HEK293 (cell line): ENCODE results near the gene PGM1.
A peak's percentile ranks its signal among the peaks of the same experiment; 100 is the strongest.

Source experiments
- CTCF ChIA-PET: fragments of 350-600 bp; formaldehyde crosslinking; extraction: SDS; loops from one replicate; lab custom pipeline; 2021; ENCODE audit warnings: antibody characterized with exemption; lab: Yijun Ruan, JAX
- POLR2A ChIA-PET: fragments of 300-600 bp; formaldehyde crosslinking; extraction: SDS; loops from one replicate; lab custom pipeline; 2020; ENCODE audit warnings: antibody characterized with exemption, inconsistent platforms; lab: Yijun Ruan, JAX
- H3K27ac ChIP-seq: fragments of 200-500 bp; sonication (Bioruptor generic); 2 replicates; pipeline ENCODE4 v1.5.1; 2014; ENCODE audit warnings: low read depth, low read length, control low read depth, inconsistent platforms; ENCODE audit errors: extremely low read depth
- H3K36me3 ChIP-seq, 2 experiments: fragments of 200-500 bp in 1 of 2; sonication (Bioruptor generic) in 1 of 2; 1 replicate in 1 of 2; 2 replicates in 1 of 2; pipeline ENCODE4 v1.5.1; 2014 to 2017; ENCODE audit warnings: inconsistent platforms in 2 of 2, low read length in 2 of 2; ENCODE audit not compliant: control insufficient read depth in 2 of 2, insufficient read depth in 1 of 2
- H3K4me1 ChIP-seq: fragments of 200-500 bp; sonication (Bioruptor generic); 2 replicates; pipeline ENCODE4 v1.5.1; 2014; ENCODE audit warnings: mild to moderate bottlenecking, low read length, inconsistent platforms; ENCODE audit not compliant: control insufficient read depth, insufficient read depth
- H3K4me3 ChIP-seq: 2 replicates; pipeline ENCODE4 v1.5.1; 2011; ENCODE audit warnings: low read depth, mild to moderate bottlenecking, control low read depth, low read length, moderate library complexity
- H3K9me3 ChIP-seq: fragments of 200-500 bp; sonication (Bioruptor generic); 2 replicates; pipeline ENCODE4 v1.5.1; 2014; ENCODE audit warnings: low read depth, low read length, inconsistent platforms; ENCODE audit not compliant: control insufficient read depth, insufficient read depth
- BCL11A ChIP-seq: fragments of 450-650 bp; formaldehyde crosslinking; IDR thresholded peaks from 2 replicates; pipeline ENCODE4 v1.5.1; 2016; ENCODE audit warnings: low read depth, missing biosample characterization, missing genetic modification characterization
- GLI4 ChIP-seq: fragments of 450-650 bp; formaldehyde crosslinking; IDR thresholded peaks from 2 replicates; pipeline ENCODE4 v1.5.1; 2016; ENCODE audit warnings: missing biosample characterization, missing genetic modification characterization
- HOXD13 ChIP-seq: sonication (generic); formaldehyde crosslinking; IDR thresholded peaks from 2 replicates; pipeline ENCODE4 v1.8.0; 2022; ENCODE audit warnings: missing genetic modification reagents, borderline replicate concordance
- KLF7 ChIP-seq: fragments of 450-650 bp; formaldehyde crosslinking; IDR thresholded peaks from 2 replicates; pipeline ENCODE4 v1.5.1; 2016; ENCODE audit warnings: missing biosample characterization, missing genetic modification characterization, borderline replicate concordance
- KLF8 ChIP-seq: fragments of 450-650 bp; formaldehyde crosslinking; IDR thresholded peaks from 2 replicates; pipeline ENCODE4 v1.5.1; 2016; ENCODE audit warnings: missing biosample characterization, missing genetic modification characterization
- OSR2 ChIP-seq: fragments of 450-650 bp; formaldehyde crosslinking; IDR thresholded peaks from 2 replicates; pipeline ENCODE4 v1.5.1; 2016; ENCODE audit warnings: missing biosample characterization, missing genetic modification characterization
- PBX3 ChIP-seq: sonication (generic); formaldehyde crosslinking; IDR thresholded peaks from 2 replicates; pipeline ENCODE4 v1.8.1; 2022; ENCODE audit warnings: mild to moderate bottlenecking, moderate library complexity, missing genetic modification reagents
- PRDM1 ChIP-seq: fragments of 450-650 bp; formaldehyde crosslinking; IDR thresholded peaks from 2 replicates; pipeline ENCODE4; 2016; ENCODE audit warnings: missing biosample characterization, missing genetic modification characterization
- SCRT2 ChIP-seq: fragments of 450-650 bp; formaldehyde crosslinking; IDR thresholded peaks from 2 replicates; pipeline ENCODE4 v1.5.1; 2016; ENCODE audit warnings: missing biosample characterization, missing genetic modification characterization
- TCF7L2 ChIP-seq: IDR thresholded peaks from 2 replicates; pipeline ENCODE4 v1.6.1; 2011; ENCODE audit warnings: low read depth, mild to moderate bottlenecking, inconsistent platforms, low read length, moderate library complexity, borderline replicate concordance
- WT1 ChIP-seq: fragments of 450-650 bp; formaldehyde crosslinking; IDR thresholded peaks from 2 replicates; pipeline ENCODE4 v1.5.1; 2016; ENCODE audit warnings: missing biosample characterization, missing genetic modification characterization
- ZBTB10 ChIP-seq: fragments of 450-650 bp; formaldehyde crosslinking; IDR thresholded peaks from 2 replicates; pipeline ENCODE4 v1.5.1; 2016; ENCODE audit warnings: missing biosample characterization, missing genetic modification characterization
- ZNF175 ChIP-seq: fragments of 450-650 bp; formaldehyde crosslinking; IDR thresholded peaks from 2 replicates; pipeline ENCODE4 v1.5.1; 2016; ENCODE audit warnings: missing biosample characterization, missing genetic modification characterization
- ZNF18 ChIP-seq: fragments of 450-650 bp; formaldehyde crosslinking; IDR thresholded peaks from 2 replicates; pipeline ENCODE4 v1.5.1; 2016; ENCODE audit warnings: missing biosample characterization, missing genetic modification characterization
- ZNF2 ChIP-seq: fragments of 450-650 bp; formaldehyde crosslinking; IDR thresholded peaks from 2 replicates; pipeline ENCODE4 v1.5.1; 2016; ENCODE audit warnings: missing biosample characterization, missing genetic modification characterization
- ZNF24 ChIP-seq: fragments of 450-650 bp; formaldehyde crosslinking; IDR thresholded peaks from 2 replicates; pipeline ENCODE4 v1.5.1; 2016; ENCODE audit warnings: missing biosample characterization, missing genetic modification characterization
- ZNF341 ChIP-seq: fragments of 450-650 bp; formaldehyde crosslinking; IDR thresholded peaks from 2 replicates; pipeline ENCODE4; 2016; ENCODE audit warnings: low read depth, missing biosample characterization, missing genetic modification characterization
- ZNF366 ChIP-seq: fragments of 450-650 bp; formaldehyde crosslinking; conservative IDR thresholded peaks from 2 replicates; pipeline ENCODE4 v1.5.1; 2016; ENCODE audit warnings: missing biosample characterization, missing genetic modification characterization
- ZNF561 ChIP-seq: fragments of 450-650 bp; IDR thresholded peaks from 2 replicates; pipeline ENCODE4 v1.5.1; 2018; ENCODE audit warnings: missing biosample characterization, missing genetic modification characterization, borderline replicate concordance
- ZNF692 ChIP-seq: fragments of 450-650 bp; formaldehyde crosslinking; IDR thresholded peaks from 2 replicates; pipeline ENCODE4 v1.5.1; 2016; ENCODE audit warnings: missing biosample characterization, missing genetic modification characterization
- ZNF785 ChIP-seq: fragments of 450-650 bp; formaldehyde crosslinking; IDR thresholded peaks from 2 replicates; pipeline ENCODE4 v1.5.1; 2016; ENCODE audit warnings: missing biosample characterization, missing genetic modification characterization
- TF ChIP-seq, protein P1 (sequence below): fragments of 450-650 bp; formaldehyde crosslinking; IDR thresholded peaks from 2 replicates; pipeline ENCODE4 v1.5.1; 2017; ENCODE audit warnings: missing biosample characterization, missing genetic modification characterization
- TF ChIP-seq, protein P2 (sequence below): fragments of 450-650 bp; formaldehyde crosslinking; IDR thresholded peaks from 2 replicates; pipeline ENCODE4 v1.5.1; 2016; ENCODE audit warnings: missing biosample characterization, missing genetic modification characterization

The PGM1 gene

DNA sequence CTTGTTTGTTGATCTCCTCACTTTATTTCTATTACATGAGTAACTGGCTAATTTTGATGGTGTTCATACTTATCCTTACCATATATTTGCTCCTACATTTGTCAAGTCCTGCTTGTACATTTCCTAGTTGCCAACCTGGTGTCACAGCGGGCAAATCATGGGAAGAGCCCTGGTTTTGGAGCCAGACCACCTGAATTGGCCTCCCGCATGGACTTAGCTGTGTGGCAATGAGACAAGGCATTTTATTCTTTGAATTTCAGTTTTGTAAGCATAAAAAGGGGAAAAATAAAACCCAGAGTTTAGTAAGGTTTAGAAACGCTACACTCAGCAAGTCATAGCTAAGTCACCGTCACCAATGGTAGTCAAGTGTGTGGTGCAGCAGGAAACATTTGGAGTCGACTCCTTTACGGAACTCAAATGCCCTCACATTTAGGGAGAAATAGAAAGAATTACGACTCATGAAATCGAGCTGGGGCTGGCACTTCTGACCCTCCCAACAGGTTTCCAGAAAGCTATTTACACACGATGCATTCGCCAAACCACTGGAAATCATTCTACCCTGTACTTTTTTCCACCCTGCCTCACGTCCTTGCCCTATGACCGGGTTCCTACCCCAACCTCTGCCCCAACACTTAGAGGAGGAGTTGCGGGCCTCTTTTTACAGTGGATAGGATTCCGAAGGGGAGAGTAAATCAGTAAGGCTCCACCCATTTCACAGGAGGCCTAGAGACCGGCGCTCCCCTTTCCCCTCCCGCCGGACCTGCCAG lies 492 bp upstream of the PGM1 start:
- H3K4me1 ChIP-seq = peaks cover 2% of the 10 kb centered on the region; the same call in 1 of the 2 replicates
- ChIA-PET CTCF (interaction anchor here (1.4 to 1.7 kb wide), 3 partner anchors 17 to 72 kb away, joined by 4 to 5 read pairs (median 5); no protein-coding TSS in a partner anchor), POLR2A (no interaction called here)
- peak overlapping the region; percentile 90 for H3K4me3 ChIP-seq
- TF ChIP-seq ZNF366 (tag by site-specific recombination) (no peak), PBX3 (CRISPR knock-in tag) (no peak), ZNF561 (tag by site-specific recombination) (no peak), OSR2 (tag by site-specific recombination) (no peak), SCRT2 (peak; percentile 41; the same call in 1 of the 2 replicates), ZNF24 (tag by site-specific recombination) (no peak), KLF8 (0 out of 2 replicates have a peak, but pooled peaks have one; percentile 15), HOXD13 (CRISPR knock-in tag) (no peak), KLF7 (0 out of 2 replicates have a peak, but pooled peaks have one; percentile 4), ZNF785 (tag by site-specific recombination) (no peak), WT1 (tag by site-specific recombination) (peak; percentile 39; the same call in 1 of the 2 replicates), ZNF18 (tag by site-specific recombination) (no peak), ZNF341 (tag by site-specific recombination) (peak; percentile 96), PRDM1 (tag by site-specific recombination) (0 out of 2 replicates have a peak, but pooled peaks have one; percentile 5)
- TF ChIP-seq, protein P1, sequence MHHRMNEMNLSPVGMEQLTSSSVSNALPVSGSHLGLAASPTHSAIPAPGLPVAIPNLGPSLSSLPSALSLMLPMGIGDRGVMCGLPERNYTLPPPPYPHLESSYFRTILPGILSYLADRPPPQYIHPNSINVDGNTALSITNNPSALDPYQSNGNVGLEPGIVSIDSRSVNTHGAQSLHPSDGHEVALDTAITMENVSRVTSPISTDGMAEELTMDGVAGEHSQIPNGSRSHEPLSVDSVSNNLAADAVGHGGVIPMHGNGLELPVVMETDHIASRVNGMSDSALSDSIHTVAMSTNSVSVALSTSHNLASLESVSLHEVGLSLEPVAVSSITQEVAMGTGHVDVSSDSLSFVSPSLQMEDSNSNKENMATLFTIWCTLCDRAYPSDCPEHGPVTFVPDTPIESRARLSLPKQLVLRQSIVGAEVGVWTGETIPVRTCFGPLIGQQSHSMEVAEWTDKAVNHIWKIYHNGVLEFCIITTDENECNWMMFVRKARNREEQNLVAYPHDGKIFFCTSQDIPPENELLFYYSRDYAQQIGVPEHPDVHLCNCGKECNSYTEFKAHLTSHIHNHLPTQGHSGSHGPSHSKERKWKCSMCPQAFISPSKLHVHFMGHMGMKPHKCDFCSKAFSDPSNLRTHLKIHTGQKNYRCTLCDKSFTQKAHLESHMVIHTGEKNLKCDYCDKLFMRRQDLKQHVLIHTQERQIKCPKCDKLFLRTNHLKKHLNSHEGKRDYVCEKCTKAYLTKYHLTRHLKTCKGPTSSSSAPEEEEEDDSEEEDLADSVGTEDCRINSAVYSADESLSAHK (tag by site-specific recombination) = peak; percentile 88; the same call in 1 of the 2 replicates
- TF ChIP-seq, protein P2, sequence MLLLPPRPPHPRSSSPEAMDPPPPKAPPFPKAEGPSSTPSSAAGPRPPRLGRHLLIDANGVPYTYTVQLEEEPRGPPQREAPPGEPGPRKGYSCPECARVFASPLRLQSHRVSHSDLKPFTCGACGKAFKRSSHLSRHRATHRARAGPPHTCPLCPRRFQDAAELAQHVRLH (tag by site-specific recombination) = 0 out of 2 replicates have a peak, but pooled peaks have one; percentile 4
- H3K36me3 ChIP-seq = peaks cover 0 to under 1% of the 10 kb centered on the region in 2 experiments; a peak in 1 of 3 replicates
- no peaks in the 10 kb centered on the region for H3K9me3 ChIP-seq
- peak overlapping the region; percentile 87 for H3K27ac ChIP-seq

DNA sequence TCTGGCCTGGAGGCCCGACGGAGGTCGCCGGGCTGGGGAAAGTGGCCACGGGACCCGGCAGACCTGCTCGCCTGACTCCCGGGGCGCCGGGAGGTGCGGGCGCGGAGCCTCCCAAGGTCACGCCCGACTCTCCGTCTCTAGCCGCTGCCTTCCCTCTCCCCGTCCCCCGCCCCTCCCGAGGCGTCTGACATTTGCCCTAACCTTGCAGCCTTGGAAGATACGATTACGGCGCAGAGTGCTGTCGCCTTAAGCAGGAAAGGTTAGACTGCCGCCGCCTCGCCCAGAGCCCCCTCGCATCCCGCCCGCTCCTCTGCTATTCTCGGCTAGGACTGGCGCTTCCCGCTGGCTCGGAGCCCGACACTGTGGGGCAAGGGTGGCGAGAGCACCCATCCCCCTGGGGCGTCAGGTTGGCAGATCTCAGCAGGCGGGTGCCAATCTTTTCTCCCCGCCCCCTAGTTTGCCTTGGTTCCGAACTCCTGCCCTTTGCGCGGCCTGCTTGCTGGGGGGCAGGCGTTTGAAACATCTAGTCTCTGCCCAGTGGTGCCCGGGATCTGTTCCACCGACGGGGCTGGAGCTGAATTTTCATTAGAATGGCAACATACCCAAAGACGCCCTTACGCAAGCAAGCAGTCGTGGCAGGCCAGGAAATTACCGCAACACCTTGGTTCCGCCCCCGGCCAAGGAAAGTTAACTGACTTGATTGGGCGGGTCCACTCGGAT lies 835 bp downstream of the PGM1 start:
- Histone ChIP-seq H3K9me3 (no peaks in the 10 kb centered on the region), H3K4me1 (peaks cover 2% of the 10 kb centered on the region; the same call in 1 of the 2 replicates), H3K36me3 (peaks cover 0 to 4% of the 10 kb centered on the region in 2 experiments; a peak in 1 of 3 replicates), H3K27ac (peak overlapping the region; percentile 87), H3K4me3 (peak overlapping the region; percentile 90)
- POLR2A ChIA-PET = no interaction called here
- CTCF ChIA-PET = interaction anchor here (1.4 kb wide), 1 partner anchor 18 kb away, joined by 5 read pairs; no protein-coding TSS in a partner anchor
- no peak for TF ChIP-seq GLI4
- TF ChIP-seq BCL11A = 0 out of 2 replicates have a peak, but pooled peaks have one; percentile 45
- no peak; the same call in 1 of the 2 replicates for TF ChIP-seq ZBTB10 (tag by site-specific recombination)
- TF ChIP-seq ZNF2 = 0 out of 2 replicates have a peak, but pooled peaks have one; percentile 8
- TF ChIP-seq ZNF175 = no peak
- TF ChIP-seq ZNF692 (tag by site-specific recombination) = no peak; the same call in 1 of the 2 replicates
- TF ChIP-seq TCF7L2 = no peak
